Keratinocyte (primary cell): ENCODE data around the gene MT3.

Experiments used
- EZH2 ChIP-seq: IDR thresholded peaks from one replicate; pipeline ENCODE4 v1.6.1; 2012; ENCODE audit warnings: inconsistent platforms, mild to moderate bottlenecking, low read length, moderate library complexity
- TF ChIP-seq, protein P1 (sequence below), 3 experiments: IDR thresholded peaks in 1 of 3; conservative IDR thresholded peaks in 1 of 3; optimal IDR thresholded peaks in 1 of 3; 2 replicates in 2 of 3; 3 replicates in 1 of 3; pipeline versions ENCODE3 to v1.5.1; 2011; ENCODE audit warnings: low read length in 3 of 3, mild to moderate bottlenecking in 3 of 3, moderate library complexity in 2 of 3, control low read depth in 1 of 3, inconsistent platforms in 1 of 3; ENCODE audit not compliant: insufficient read depth in 2 of 3; ENCODE audit errors: extremely low read depth in 1 of 3

DNA sequence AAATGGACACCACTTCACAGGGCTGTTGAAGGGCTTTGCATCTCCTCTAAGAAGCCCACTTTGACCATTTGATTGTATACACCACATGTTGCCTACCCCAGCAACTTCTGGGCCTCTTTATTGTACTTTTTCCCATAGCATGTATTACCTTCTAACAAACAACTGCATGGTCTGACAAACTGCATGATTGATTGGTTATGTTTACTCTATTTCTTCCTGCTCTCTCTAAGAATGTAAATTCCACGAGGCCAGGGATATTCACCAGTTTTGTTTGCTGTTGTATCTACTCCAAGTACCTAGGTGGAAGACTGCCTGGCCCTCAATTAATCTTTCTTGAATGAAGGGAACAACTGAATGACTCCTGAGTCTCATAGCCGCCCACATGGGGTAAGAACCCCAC, 47.3 kb upstream of the MT3 start:
- TF ChIP-seq, protein P1, sequence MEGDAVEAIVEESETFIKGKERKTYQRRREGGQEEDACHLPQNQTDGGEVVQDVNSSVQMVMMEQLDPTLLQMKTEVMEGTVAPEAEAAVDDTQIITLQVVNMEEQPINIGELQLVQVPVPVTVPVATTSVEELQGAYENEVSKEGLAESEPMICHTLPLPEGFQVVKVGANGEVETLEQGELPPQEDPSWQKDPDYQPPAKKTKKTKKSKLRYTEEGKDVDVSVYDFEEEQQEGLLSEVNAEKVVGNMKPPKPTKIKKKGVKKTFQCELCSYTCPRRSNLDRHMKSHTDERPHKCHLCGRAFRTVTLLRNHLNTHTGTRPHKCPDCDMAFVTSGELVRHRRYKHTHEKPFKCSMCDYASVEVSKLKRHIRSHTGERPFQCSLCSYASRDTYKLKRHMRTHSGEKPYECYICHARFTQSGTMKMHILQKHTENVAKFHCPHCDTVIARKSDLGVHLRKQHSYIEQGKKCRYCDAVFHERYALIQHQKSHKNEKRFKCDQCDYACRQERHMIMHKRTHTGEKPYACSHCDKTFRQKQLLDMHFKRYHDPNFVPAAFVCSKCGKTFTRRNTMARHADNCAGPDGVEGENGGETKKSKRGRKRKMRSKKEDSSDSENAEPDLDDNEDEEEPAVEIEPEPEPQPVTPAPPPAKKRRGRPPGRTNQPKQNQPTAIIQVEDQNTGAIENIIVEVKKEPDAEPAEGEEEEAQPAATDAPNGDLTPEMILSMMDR (optimal IDR thresholded peaks at IDR 0.05 in 1 of 3, IDR thresholded peaks at IDR 0.05 in 1 of 3, conservative IDR thresholded peaks at IDR 0.05 in 1 of 3; ENCODE audit: extremely low read depth in 1 of 3, insufficient read depth in 2 of 3, low read length in 3 of 3) = no peak
- TF ChIP-seq EZH2 = no peak
